Activated B cell treated with CpG ODN at 0.5 μM for 24 hours (primary cell): ENCODE measurements around the gene DTNA. TPM values are rescaled to one million over a fixed set of nuclear protein-coding genes. Genes with fewer than 3 reads are reported as not detected.

Source experiments
- ATAC-seq: fragments of 200-7000 bp; cut with Tn5 transposase; one replicate; pipeline ENCODE4 v1.10.0; 2021; ENCODE audit warnings: low read depth, mild to moderate bottlenecking, moderate library complexity
- CTCF ChIA-PET: fragments of 350-600 bp; sonication (Branson Sonifier 250); formaldehyde crosslinking; loops from one replicate; lab custom pipeline; 2021; ENCODE audit warnings: antibody characterized with exemption; lab: Charles Lee
- POLR2A ChIA-PET: fragments of 350-600 bp; sonication (Branson Sonifier 250); formaldehyde crosslinking; loops from one replicate; lab custom pipeline; 2021; ENCODE audit warnings: antibody characterized with exemption; lab: Charles Lee
- DNase-seq: peaks from one replicate; pipeline ENCODE4 v3.0.0; 2022
- H3K27ac Mint-ChIP-seq: one replicate; pipeline ENCODE4 v1.8.0; 2020; ENCODE audit warnings: mixed read lengths
- H3K27me3 Mint-ChIP-seq: one replicate; pipeline ENCODE4 v1.8.0; 2021; ENCODE audit warnings: mixed read lengths
- H3K36me3 Mint-ChIP-seq: one replicate; pipeline ENCODE4 v1.8.0; 2021; ENCODE audit warnings: low read depth, mixed read lengths
- H3K4me1 Mint-ChIP-seq: one replicate; pipeline ENCODE4 v1.8.0; 2021; ENCODE audit warnings: mixed read lengths
- H3K4me3 Mint-ChIP-seq: one replicate; pipeline ENCODE4 v1.8.0; 2020; ENCODE audit warnings: mild to moderate bottlenecking, mixed read lengths
- H3K9me3 Mint-ChIP-seq: one replicate; pipeline ENCODE4 v1.8.0; 2020; ENCODE audit warnings: mixed read lengths
- intact Hi-C: fragments of 100-400 bp; cut with micrococcal nuclease; formaldehyde crosslinking; loops from one replicate; pipeline ENCODE4 v1.15.1; 2024
- total RNA-seq: library from RNA; stranded (reverse); gene quantifications from 2 replicates; pipeline ENCODE4 v1.2.3, GENCODE V29; 2022
- TF ChIP-seq, protein P1 (sequence below): fragments of 200-600 bp; IDR thresholded peaks from one replicate; pipeline ENCODE4 v1.8.0; 2022; ENCODE audit warnings: antibody characterized with exemption, mild to moderate bottlenecking

DTNA gene
- total RNA-seq, 1 donor from 2014 or later = not detected

DNA sequence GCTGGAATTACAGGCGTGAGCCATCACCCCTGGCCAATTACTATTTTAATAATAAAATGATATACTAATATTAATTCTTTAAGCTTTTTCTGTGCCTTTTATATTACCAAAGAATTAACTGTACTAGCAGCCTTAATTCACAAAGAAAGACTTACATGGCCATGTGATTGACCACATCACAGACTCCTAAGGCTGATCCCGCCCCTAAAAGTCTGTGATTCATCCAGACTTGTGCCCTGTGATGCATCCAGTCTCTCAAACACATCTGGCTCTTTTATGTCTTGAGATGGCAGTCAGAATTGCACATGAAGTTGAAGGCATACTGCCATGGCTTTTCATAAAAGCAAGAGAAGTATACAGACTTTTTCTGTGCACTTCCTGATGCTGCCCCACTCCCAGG lies 91.7 kb downstream of the DTNA start:
- no peak for DNase-seq
- Mint-ChIP-seq H3K36me3 (no peaks in the 10 kb centered on the region), H3K9me3 (no peaks in the 10 kb centered on the region), H3K27me3 (peaks cover 3% of the 10 kb centered on the region), H3K27ac (no peak overlapping the region), H3K4me3 (no peak overlapping the region), H3K4me1 (no peaks in the 10 kb centered on the region)
- CTCF ChIA-PET = no interaction called here
- POLR2A ChIA-PET = no interaction called here
- TF ChIP-seq, protein P1, sequence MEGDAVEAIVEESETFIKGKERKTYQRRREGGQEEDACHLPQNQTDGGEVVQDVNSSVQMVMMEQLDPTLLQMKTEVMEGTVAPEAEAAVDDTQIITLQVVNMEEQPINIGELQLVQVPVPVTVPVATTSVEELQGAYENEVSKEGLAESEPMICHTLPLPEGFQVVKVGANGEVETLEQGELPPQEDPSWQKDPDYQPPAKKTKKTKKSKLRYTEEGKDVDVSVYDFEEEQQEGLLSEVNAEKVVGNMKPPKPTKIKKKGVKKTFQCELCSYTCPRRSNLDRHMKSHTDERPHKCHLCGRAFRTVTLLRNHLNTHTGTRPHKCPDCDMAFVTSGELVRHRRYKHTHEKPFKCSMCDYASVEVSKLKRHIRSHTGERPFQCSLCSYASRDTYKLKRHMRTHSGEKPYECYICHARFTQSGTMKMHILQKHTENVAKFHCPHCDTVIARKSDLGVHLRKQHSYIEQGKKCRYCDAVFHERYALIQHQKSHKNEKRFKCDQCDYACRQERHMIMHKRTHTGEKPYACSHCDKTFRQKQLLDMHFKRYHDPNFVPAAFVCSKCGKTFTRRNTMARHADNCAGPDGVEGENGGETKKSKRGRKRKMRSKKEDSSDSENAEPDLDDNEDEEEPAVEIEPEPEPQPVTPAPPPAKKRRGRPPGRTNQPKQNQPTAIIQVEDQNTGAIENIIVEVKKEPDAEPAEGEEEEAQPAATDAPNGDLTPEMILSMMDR = no peak
- intact Hi-C loops = no loop called here
- ATAC-seq = no peak

GRCh38 chr18:34802959-34803358 lies 92.9 kb downstream of the DTNA start:
- H3K27ac Mint-ChIP-seq = no peak overlapping the region
- H3K27me3 Mint-ChIP-seq = peaks cover 3% of the 10 kb centered on the region
- ChIA-PET CTCF (no interaction called here), POLR2A (no interaction called here)
- ATAC-seq (no peak), DNase-seq (no peak)
- intact Hi-C loops = no loop called here
- H3K4me1 Mint-ChIP-seq = no peaks in the 10 kb centered on the region
- no peak overlapping the region for H3K4me3 Mint-ChIP-seq
- no peaks in the 10 kb centered on the region for H3K9me3 Mint-ChIP-seq
- TF ChIP-seq, protein P1 = no peak
- H3K36me3 Mint-ChIP-seq = no peaks in the 10 kb centered on the region

GRCh38 chr18:34803877-34804400 lies 93.8 kb downstream of the DTNA start:
- H3K4me3 Mint-ChIP-seq = no peak overlapping the region
- no peaks in the 10 kb centered on the region for H3K4me1 Mint-ChIP-seq
- no peaks in the 10 kb centered on the region for H3K36me3 Mint-ChIP-seq
- ChIA-PET CTCF (no interaction called here), POLR2A (no interaction called here)
- DNase-seq (no peak), ATAC-seq (no peak)
- TF ChIP-seq, protein P1 = no peak
- intact Hi-C loops = no loop called here
- H3K9me3 Mint-ChIP-seq = no peaks in the 10 kb centered on the region
- H3K27ac Mint-ChIP-seq = no peak overlapping the region
- peaks cover 3% of the 10 kb centered on the region for H3K27me3 Mint-ChIP-seq

- Mint-ChIP-seq H3K4me3 (no peak overlapping the region), H3K27me3 (peaks cover 4% of the 10 kb centered on the region), H3K27ac (no peak overlapping the region), H3K4me1 (no peaks in the 10 kb centered on the region), H3K9me3 (no peaks in the 10 kb centered on the region), H3K36me3 (no peaks in the 10 kb centered on the region)
- DNase-seq (no peak), ATAC-seq (no peak)
- POLR2A ChIA-PET = no interaction called here
- intact Hi-C loops = no loop called here
- TF ChIP-seq, protein P1 = no peak
- CTCF ChIA-PET = no interaction called here
Observed at GRCh38 chr18:34805103-34805877, 95.2 kb downstream of the DTNA start.

DNA sequence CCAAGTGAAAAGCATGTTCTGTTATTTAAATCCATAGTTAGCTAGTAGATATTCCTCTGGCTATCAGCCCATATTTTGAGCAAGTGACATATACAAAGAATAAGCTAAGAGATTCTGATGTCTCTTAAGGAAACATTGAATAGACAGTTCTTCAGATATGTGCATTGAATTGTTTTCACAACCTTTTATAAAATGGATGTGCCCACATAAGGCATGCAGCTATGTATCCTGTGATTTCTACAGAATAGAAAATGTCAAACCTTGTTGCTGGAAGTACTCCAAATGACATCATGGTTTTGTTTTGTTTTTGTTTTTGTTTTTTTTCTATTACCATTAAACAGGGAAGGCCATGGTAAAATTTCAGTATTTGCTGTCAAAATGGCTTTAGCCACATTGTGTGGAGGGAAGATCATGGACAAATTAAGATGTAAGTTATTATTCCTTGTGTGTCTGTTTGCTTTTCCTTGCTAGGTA lies 95.8 kb downstream of the DTNA start:
- H3K4me1 Mint-ChIP-seq = no peaks in the 10 kb centered on the region
- POLR2A ChIA-PET = no interaction called here
- no peak overlapping the region for H3K4me3 Mint-ChIP-seq
- CTCF ChIA-PET = no interaction called here
- no peak for ATAC-seq
- DNase-seq = no peak
- no peaks in the 10 kb centered on the region for H3K9me3 Mint-ChIP-seq
- intact Hi-C loops = no loop called here
- no peaks in the 10 kb centered on the region for H3K36me3 Mint-ChIP-seq
- TF ChIP-seq, protein P1 = no peak
- H3K27ac Mint-ChIP-seq = no peak overlapping the region
- peaks cover 4% of the 10 kb centered on the region for H3K27me3 Mint-ChIP-seq
